Smooth muscle cell (in vitro differentiated cells): ENCODE results near the gene CASTOR2. TPM values are rescaled to one million over a fixed set of nuclear protein-coding genes. Genes with fewer than 3 reads are reported as not detected.
A peak's percentile ranks its signal among the peaks of the same experiment; 100 is the strongest.
"Not testable (repeated sequence)": the region's sequence is repeated elsewhere in the genome, so short reads cannot be mapped to it uniquely, and the experiment has no call there.

ENCODE experiments used
- DNase-seq: peaks from one replicate; lab custom pipeline; 2025; ENCODE audit not compliant: unreplicated experiment; lab: John Stamatoyannopoulos, UW
- H2AFZ ChIP-seq: fragments of 200-600 bp; sonication (generic); 2 replicates; pipeline ENCODE4 v1.6.0; 2016; ENCODE audit warnings: antibody characterized with exemption, low read depth, mild to moderate bottlenecking
- H3F3A ChIP-seq: fragments of 200-600 bp; sonication (generic); 2 replicates; pipeline ENCODE4 v1.6.0; 2017; ENCODE audit warnings: antibody characterized with exemption, low read depth
- H3K27ac ChIP-seq: fragments of 200-600 bp; sonication (generic); 2 replicates; pipeline ENCODE4 v1.5.1; 2016; ENCODE audit warnings: low read depth, mild to moderate bottlenecking
- H3K27me3 ChIP-seq: fragments of 200-600 bp; sonication (generic); 2 replicates; pipeline ENCODE4 v1.6.1; 2016; ENCODE audit warnings: low read depth, mild to moderate bottlenecking
- H3K36me3 ChIP-seq: fragments of 200-600 bp; sonication (generic); 2 replicates; pipeline ENCODE4 v1.5.1; 2016; ENCODE audit warnings: low read depth
- H3K4me1 ChIP-seq: fragments of 200-600 bp; sonication (generic); 2 replicates; pipeline ENCODE4 v1.5.1; 2016; ENCODE audit warnings: low read depth
- H3K4me2 ChIP-seq: fragments of 200-600 bp; sonication (generic); 2 replicates; pipeline ENCODE4 v1.6.0; 2016; ENCODE audit warnings: mild to moderate bottlenecking
- H3K4me3 ChIP-seq: fragments of 200-600 bp; sonication (generic); 2 replicates; pipeline ENCODE4 v1.5.1; 2016; ENCODE audit warnings: mild to moderate bottlenecking
- H3K79me2 ChIP-seq: fragments of 200-600 bp; sonication (generic); 2 replicates; pipeline ENCODE4 v1.6.0; 2016; ENCODE audit warnings: low read depth, mild to moderate bottlenecking
- H3K9ac ChIP-seq: fragments of 200-600 bp; sonication (generic); 2 replicates; pipeline ENCODE4 v1.6.0; 2016; ENCODE audit warnings: low read depth
- H3K9me3 ChIP-seq: fragments of 200-600 bp; sonication (generic); replicated peaks from 2 replicates; pipeline ENCODE4 v1.5.1; 2016; ENCODE audit warnings: low read depth
- H4K20me1 ChIP-seq: fragments of 200-600 bp; sonication (generic); 2 replicates; pipeline ENCODE4 v1.6.0; 2016; ENCODE audit warnings: low read depth
- WGBS: methylation state at CpG from one replicate; pipeline ENCODE4 v1.1.7; 2016; ENCODE audit warnings: low lambda C conversion rate; 5-methylcytosine and 5-hydroxymethylcytosine counted together
- polyA plus RNA-seq: library from polyadenylated mRNA; unstranded; fragments of >200 nt; fragmentation: Nextera tagmentation; extraction: Ambion mirVana; gene quantifications from 2 replicates; pipeline ENCODE4 v1.2.1, GENCODE V29; 2016
- total RNA-seq: library from RNA; depleted of rRNA; stranded (reverse); fragments of >200 nt; gene quantifications from 2 replicates; pipeline ENCODE4 v1.2.3, GENCODE V29; 2014

CASTOR2 gene
- total and polyA plus RNA-seq, 2 experiments from 2014 or later, result 4.3 to 11.4 TPM

- H3K9ac ChIP-seq, H3K4me3 ChIP-seq, H3F3A ChIP-seq, H3K36me3 ChIP-seq, H4K20me1 ChIP-seq, H3K27me3 ChIP-seq, H3K9me3 ChIP-seq, H3K27ac ChIP-seq, H3K79me2 ChIP-seq, H3K4me2 ChIP-seq, H3K4me1 ChIP-seq, DNase-seq, H2AFZ ChIP-seq: not testable (repeated sequence)
- WGBS, result no CpG with 5 or more reads among the region's 3 CpGs
These were observed 16.8 kb upstream of the CASTOR2 start for GRCh38 chr7:74947741-74948140.

- not testable (repeated sequence) for H3K4me2 ChIP-seq, H3K79me2 ChIP-seq, H3K9me3 ChIP-seq, H3K4me1 ChIP-seq, H3F3A ChIP-seq, H2AFZ ChIP-seq, H3K27me3 ChIP-seq, H4K20me1 ChIP-seq, H3K36me3 ChIP-seq, H3K9ac ChIP-seq, DNase-seq, H3K4me3 ChIP-seq, H3K27ac ChIP-seq
- WGBS, result no CpG with 5 or more reads among the region's 8 CpGs
These were observed 10.7 kb upstream of the CASTOR2 start for GRCh38 chr7:74953774-74954173.

- H3K4me2 ChIP-seq, H3K4me1 ChIP-seq, H2AFZ ChIP-seq, H3K9ac ChIP-seq, H3F3A ChIP-seq, H3K4me3 ChIP-seq, H3K27me3 ChIP-seq, H3K79me2 ChIP-seq, H3K36me3 ChIP-seq, DNase-seq, H3K27ac ChIP-seq, H3K9me3 ChIP-seq, H4K20me1 ChIP-seq: not testable (repeated sequence)
- WGBS, result no CpG with 5 or more reads among the region's 2 CpGs
These were observed 6.2 kb upstream of the CASTOR2 start for GRCh38 chr7:74958328-74958727.

GRCh38 chr7:74963704-74964510, 598 bp upstream of the CASTOR2 start:
- H3K4me3 ChIP-seq, result peak overlapping the region; percentile 36
- not testable (repeated sequence) for H3K79me2 ChIP-seq, H3K27ac ChIP-seq, H3K27me3 ChIP-seq, H3K4me1 ChIP-seq, DNase-seq, H3K9ac ChIP-seq, H3K36me3 ChIP-seq, H3K9me3 ChIP-seq, H3F3A ChIP-seq, H4K20me1 ChIP-seq, H2AFZ ChIP-seq
- 46% methylated on average over 6 of the region's 32 CpGs for whole genome bisulfite sequencing
- peak overlapping the region; percentile 71 for H3K4me2 ChIP-seq

GRCh38 chr7:74966208-74966854, 1.8 kb downstream of the CASTOR2 start:
- H2AFZ ChIP-seq, H3K36me3 ChIP-seq, H3K79me2 ChIP-seq, H3K27me3 ChIP-seq, H3K4me1 ChIP-seq, H3K27ac ChIP-seq, H3K4me2 ChIP-seq, DNase-seq, H3K9me3 ChIP-seq, H4K20me1 ChIP-seq, H3K9ac ChIP-seq, H3K4me3 ChIP-seq, H3F3A ChIP-seq: not testable (repeated sequence)
- WGBS, result no CpG with 5 or more reads among the region's 16 CpGs

- not testable (repeated sequence) for H4K20me1 ChIP-seq, H3K9me3 ChIP-seq, H3K36me3 ChIP-seq, H3F3A ChIP-seq, DNase-seq, H3K27me3 ChIP-seq, H3K9ac ChIP-seq, H3K79me2 ChIP-seq, H3K4me2 ChIP-seq, H3K4me1 ChIP-seq, H2AFZ ChIP-seq, H3K27ac ChIP-seq, H3K4me3 ChIP-seq
- WGBS, result no CpG with 5 or more reads among the region's 6 CpGs
These were observed 2.4 kb downstream of the CASTOR2 start for GRCh38 chr7:74966909-74967308.

GRCh38 chr7:74971431-74971830, 6.9 kb downstream of the CASTOR2 start:
- not testable (repeated sequence) for H3F3A ChIP-seq, H3K9me3 ChIP-seq, H3K4me3 ChIP-seq, H3K4me1 ChIP-seq, DNase-seq, H3K36me3 ChIP-seq, H3K27ac ChIP-seq, H4K20me1 ChIP-seq, H3K27me3 ChIP-seq, H3K79me2 ChIP-seq, H3K9ac ChIP-seq, H2AFZ ChIP-seq, H3K4me2 ChIP-seq
- no CpG with 5 or more reads among the region's 4 CpGs for WGBS

- not testable (repeated sequence) for H3K36me3 ChIP-seq, H4K20me1 ChIP-seq, H3K79me2 ChIP-seq, DNase-seq, H3K4me1 ChIP-seq, H3F3A ChIP-seq, H3K27ac ChIP-seq, H3K4me3 ChIP-seq, H3K9ac ChIP-seq, H3K4me2 ChIP-seq, H3K27me3 ChIP-seq, H2AFZ ChIP-seq, H3K9me3 ChIP-seq
- WGBS, result 92% methylated on average over 7 of the region's 7 CpGs
These were observed 7.9 kb downstream of the CASTOR2 start for GRCh38 chr7:74972377-74972776.
